ENCODE measurements around the gene ADGRF1. TPM values are rescaled to one million over a fixed set of nuclear protein-coding genes. Genes with fewer than 3 reads are reported as not detected.

The ADGRF1 gene
- polyA plus RNA-seq (2012; rRNA removed) = not detected in 2 replicates
- not detected in 2 replicates for polyA plus RNA-seq (2012; cell fraction: cytosol; rRNA removed)
- not detected in 2 replicates for polyA plus RNA-seq (2012; cell fraction: nucleus; rRNA removed)

- Histone ChIP-seq H3K27ac (ENCODE audit: low read depth in 2 of 2, low read length in 1 of 2) (no peak within 1 kb of the TSS), H4K20me1 (ENCODE audit: insufficient read depth) (no peaks in the 10 kb centered on the region), H3K79me2 (ENCODE audit: insufficient read depth) (no peaks in the 10 kb centered on the region), H3F3A (replicated peaks; ENCODE audit: insufficient read depth) (no peaks in the 10 kb centered on the region), H3K4me2 (no peak within 1 kb of the TSS), H3K27me3 (ENCODE audit: insufficient read depth) (peaks cover 13% of the 10 kb centered on the region; the same call in 1 of the 2 replicates), H3K4me1 (ENCODE audit: control insufficient read depth in 1 of 2, insufficient read depth in 2 of 2, low read depth in 1 of 2, low read length in 1 of 2) (peaks cover 0 to under 1% of the 10 kb centered on the region in 2 experiments; a peak in 1 of 4 replicates), H2AFZ (ENCODE audit: low read depth) (no peak within 1 kb of the TSS), H3K9ac (no peak within 1 kb of the TSS), H3K4me3 (ENCODE audit: low read depth in 2 of 2, low read length in 1 of 2) (no peak within 1 kb of the TSS), H3K36me3 (replicated peaks in 1 of 2; ENCODE audit: control insufficient read depth in 1 of 2, insufficient read depth in 2 of 2, low read length in 1 of 2) (no peaks in the 10 kb centered on the region), H3K9me3 (no peaks in the 10 kb centered on the region), H3K9me2 (no peaks in the 10 kb centered on the region)
- 28% methylated on average over 3 of the region's 3 CpGs for WGBS (ENCODE audit: low lambda C conversion rate)
- ChIA-PET CTCF (interaction anchor here (1.1 to 2.2 kb wide), 3 partner anchors 55 to 200 kb away, joined by 4 to 15 read pairs (median 4); no protein-coding TSS in a partner anchor), POLR2A (no interaction called here)
- TF ChIP-seq RFX5 (IDR thresholded peaks at IDR 0.05; ENCODE audit: low read length) (no peak), ZBTB33 (IDR thresholded peaks at IDR 0.05; ENCODE audit: borderline replicate concordance, low read depth) (no peak), REST (IDR thresholded peaks at IDR 0.05; ENCODE audit: low read depth, low read length) (no peak)
- no peak for DNase-seq
Observed at GRCh38 chr6:47042275-47042791, at the start of gene ADGRF1. TSS of gene ADGRF1 (minus strand) at chr6:47042332. CDS start at chr6:47029061, 13,271 bp downstream.

- Histone ChIP-seq H3K4me3 (ENCODE audit: low read depth in 2 of 2, low read length in 1 of 2) (no peak overlapping the region), H3K27ac (ENCODE audit: low read depth in 2 of 2, low read length in 1 of 2) (no peak overlapping the region), H3K4me2 (no peak overlapping the region), H3F3A (replicated peaks; ENCODE audit: insufficient read depth) (no peaks in the 10 kb centered on the region), H3K9me3 (no peaks in the 10 kb centered on the region), H2AFZ (ENCODE audit: low read depth) (no peak overlapping the region), H3K36me3 (replicated peaks in 1 of 2; ENCODE audit: control insufficient read depth in 1 of 2, insufficient read depth in 2 of 2, low read length in 1 of 2) (no peaks in the 10 kb centered on the region), H3K27me3 (ENCODE audit: insufficient read depth) (0 out of 2 replicates have a peak, but pooled peaks cover 5% of the 10 kb centered on the region), H4K20me1 (ENCODE audit: insufficient read depth) (no peaks in the 10 kb centered on the region), H3K9me2 (no peaks in the 10 kb centered on the region), H3K79me2 (ENCODE audit: insufficient read depth) (no peaks in the 10 kb centered on the region), H3K9ac (no peak overlapping the region), H3K4me1 (ENCODE audit: control insufficient read depth in 1 of 2, insufficient read depth in 2 of 2, low read depth in 1 of 2, low read length in 1 of 2) (peaks cover 0 to 5% of the 10 kb centered on the region in 2 experiments; a peak in 1 of 4 replicates)
- WGBS (ENCODE audit: low lambda C conversion rate) = 84% methylated on average over 6 of the region's 6 CpGs
- ChIA-PET CTCF (interaction anchor here (12.6 kb wide), 1 partner anchor 219 kb away, joined by 231 read pairs; the partner anchor contains the start of gene TNFRSF21), POLR2A (no interaction called here)
- no peak for DNase-seq
- TF ChIP-seq FOSL2 (IDR thresholded peaks at IDR 0.05; ENCODE audit: borderline replicate concordance, low read depth) (no peak), EP300 (IDR thresholded peaks at IDR 0.05; ENCODE audit: borderline replicate concordance in 1 of 2, low read depth in 1 of 2, low read length in 1 of 2) (no peak), POLR2AphosphoS5 (IDR thresholded peaks at IDR 0.05; ENCODE audit: low read depth, low read length) (no peak), FOXM1 (IDR thresholded peaks at IDR 0.05; ENCODE audit: low read depth) (no peak), JUND (IDR thresholded peaks at IDR 0.05) (no peak), MAX (IDR thresholded peaks at IDR 0.05; ENCODE audit: low read depth) (no peak), CHD2 (IDR thresholded peaks at IDR 0.05; ENCODE audit: low read length, partially characterized antibody) (no peak), MEF2A (IDR thresholded peaks at IDR 0.05; ENCODE audit: borderline replicate concordance, low read depth) (no peak), RFX5 (IDR thresholded peaks at IDR 0.05; ENCODE audit: low read length) (no peak), TAF1 (IDR thresholded peaks at IDR 0.05; ENCODE audit: borderline replicate concordance, low read depth, low read length) (no peak), IRF3 (IDR thresholded peaks at IDR 0.05; ENCODE audit: low read depth, low read length) (no peak), RAD21 (IDR thresholded peaks at IDR 0.05; ENCODE audit: low read length) (no peak), USF1 (IDR thresholded peaks at IDR 0.05; ENCODE audit: borderline replicate concordance, low read depth) (no peak), ZBTB33 (IDR thresholded peaks at IDR 0.05; ENCODE audit: borderline replicate concordance, low read depth) (no peak)
Observed at GRCh38 chr6:47090881-47091280, 48.7 kb upstream of the ADGRF1 start.
